GM12801 (cell line): Measurements from ENCODE around the gene MYOM1.

Experiments used
- TF ChIP-seq, protein P1 (sequence below): IDR thresholded peaks from one replicate; pipeline ENCODE4 v1.5.1; 2011; ENCODE audit warnings: control low read depth; ENCODE audit not compliant: insufficient read length; ENCODE audit errors: extremely low read depth

Gene MYOM1

DNA sequence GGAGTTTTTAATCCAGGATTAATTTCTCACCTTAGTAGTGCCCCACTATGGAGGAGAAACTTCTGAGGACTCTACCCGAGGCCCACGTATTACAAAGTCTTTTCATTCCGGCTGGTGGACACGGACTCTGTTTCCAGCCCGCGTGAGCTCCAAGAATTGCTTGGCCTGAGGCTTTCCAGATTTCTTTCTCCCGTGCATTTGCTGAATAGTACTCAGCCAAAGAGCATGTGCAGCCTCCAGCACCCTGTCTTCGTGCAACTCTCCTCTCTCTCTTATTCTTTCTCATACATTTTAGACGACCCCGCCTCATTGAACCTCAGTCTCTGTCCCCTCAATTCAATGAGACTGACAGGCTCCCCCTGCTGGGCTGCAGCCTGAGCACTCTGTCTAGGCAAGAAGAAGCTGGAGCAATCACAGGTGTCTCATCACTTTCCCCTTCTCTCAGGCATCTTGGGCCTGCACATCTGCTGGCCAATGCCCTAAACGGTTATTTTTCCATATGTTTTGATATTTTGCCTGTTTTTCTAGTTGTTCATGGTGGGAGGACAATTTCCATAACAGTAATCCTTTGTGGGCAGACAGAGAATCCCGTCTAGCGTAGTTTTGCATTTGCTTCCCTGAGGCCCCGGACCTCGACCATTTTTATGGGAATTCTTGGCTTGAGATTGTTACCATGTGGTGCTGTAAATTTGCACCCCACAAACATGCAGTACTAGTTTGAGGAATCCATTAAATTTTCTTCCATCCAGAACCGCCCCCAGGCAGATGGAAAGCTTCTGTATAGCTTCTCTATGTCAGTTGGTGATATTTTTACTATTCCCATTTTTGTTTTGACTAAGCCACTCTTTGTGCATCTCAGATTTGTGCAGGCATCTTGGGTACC, 156.7 kb downstream of the MYOM1 start:
- TF ChIP-seq, protein P1, sequence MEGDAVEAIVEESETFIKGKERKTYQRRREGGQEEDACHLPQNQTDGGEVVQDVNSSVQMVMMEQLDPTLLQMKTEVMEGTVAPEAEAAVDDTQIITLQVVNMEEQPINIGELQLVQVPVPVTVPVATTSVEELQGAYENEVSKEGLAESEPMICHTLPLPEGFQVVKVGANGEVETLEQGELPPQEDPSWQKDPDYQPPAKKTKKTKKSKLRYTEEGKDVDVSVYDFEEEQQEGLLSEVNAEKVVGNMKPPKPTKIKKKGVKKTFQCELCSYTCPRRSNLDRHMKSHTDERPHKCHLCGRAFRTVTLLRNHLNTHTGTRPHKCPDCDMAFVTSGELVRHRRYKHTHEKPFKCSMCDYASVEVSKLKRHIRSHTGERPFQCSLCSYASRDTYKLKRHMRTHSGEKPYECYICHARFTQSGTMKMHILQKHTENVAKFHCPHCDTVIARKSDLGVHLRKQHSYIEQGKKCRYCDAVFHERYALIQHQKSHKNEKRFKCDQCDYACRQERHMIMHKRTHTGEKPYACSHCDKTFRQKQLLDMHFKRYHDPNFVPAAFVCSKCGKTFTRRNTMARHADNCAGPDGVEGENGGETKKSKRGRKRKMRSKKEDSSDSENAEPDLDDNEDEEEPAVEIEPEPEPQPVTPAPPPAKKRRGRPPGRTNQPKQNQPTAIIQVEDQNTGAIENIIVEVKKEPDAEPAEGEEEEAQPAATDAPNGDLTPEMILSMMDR = no peak

DNA sequence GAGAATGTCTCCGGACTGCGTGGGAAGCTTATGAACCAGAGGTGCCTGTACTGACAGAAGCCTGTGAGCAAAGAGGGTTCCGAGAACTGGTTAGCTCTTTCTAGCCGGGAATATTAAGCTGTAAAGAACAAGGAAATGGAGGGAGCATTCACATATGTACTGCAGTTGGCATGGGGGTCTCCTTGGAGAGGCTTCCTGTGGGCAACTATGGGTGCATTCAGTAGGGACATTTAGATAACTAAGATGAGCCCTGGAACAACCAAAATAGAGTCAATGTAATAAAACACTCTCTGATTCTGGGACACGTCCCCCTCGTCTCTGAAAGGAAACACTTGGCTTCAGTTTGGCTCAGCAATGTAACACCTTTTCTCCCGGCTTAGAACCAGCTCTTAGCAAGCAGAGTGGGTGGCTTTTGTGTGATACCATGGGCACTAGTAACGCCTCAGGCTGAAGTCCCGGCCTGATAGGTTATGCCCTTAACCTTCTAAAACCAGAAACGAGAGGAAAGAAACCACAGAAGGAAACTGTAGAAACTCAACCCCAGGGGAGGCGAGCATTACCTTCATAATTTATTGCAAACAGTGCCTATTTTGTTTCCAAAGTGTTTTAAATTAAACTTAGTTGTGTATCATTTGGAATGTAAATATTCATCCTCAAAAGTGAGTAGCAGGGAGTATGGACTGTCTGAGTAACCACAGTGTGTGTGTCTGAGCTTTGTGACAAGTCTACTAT, 158.0 kb downstream of the MYOM1 start:
- TF ChIP-seq, protein P1 = no peak

DNA sequence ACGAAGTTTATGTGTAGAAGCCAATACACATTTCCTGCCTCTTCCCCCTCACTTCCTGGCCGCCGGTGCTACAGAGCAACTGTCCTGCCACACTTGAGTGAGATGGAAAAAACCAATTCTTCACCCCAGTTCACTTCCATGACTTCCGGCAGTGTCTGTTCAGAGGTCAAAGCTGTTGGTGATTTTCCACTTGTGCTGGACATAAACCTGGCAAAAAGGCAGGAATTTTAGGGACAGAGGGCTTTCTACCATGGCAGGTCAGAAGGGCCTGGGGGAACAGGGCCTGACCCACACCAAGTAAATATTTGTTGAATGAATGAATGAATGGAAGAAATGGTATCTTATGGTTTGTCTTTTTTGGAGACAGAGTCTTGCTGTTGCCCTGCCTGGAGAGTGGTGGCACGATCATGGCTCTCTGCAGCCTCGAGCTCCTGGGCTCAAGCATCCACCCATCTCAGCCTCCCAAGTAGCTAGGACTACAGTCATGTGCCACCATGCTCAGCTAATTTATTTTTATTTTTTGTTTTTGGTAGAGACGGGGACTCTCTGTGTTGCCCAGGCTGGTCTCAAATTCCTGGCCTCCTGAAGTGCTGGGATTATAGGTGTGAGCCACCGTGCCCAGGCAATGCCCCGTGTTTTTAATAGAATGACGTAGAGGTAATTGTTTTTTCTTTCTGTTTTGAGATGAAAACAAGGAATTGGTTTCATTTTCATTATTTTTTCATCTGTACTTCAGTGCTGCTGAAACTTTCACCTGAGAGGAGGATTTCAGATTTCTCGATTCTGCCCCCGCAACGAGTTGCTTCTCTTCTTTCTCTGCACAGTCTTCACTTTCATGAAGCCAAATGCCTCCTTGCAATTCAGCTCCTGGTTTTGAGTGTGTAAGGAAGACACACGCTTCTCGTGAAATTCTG, 158.8 kb downstream of the MYOM1 start:
- TF ChIP-seq, protein P1 = no peak

DNA sequence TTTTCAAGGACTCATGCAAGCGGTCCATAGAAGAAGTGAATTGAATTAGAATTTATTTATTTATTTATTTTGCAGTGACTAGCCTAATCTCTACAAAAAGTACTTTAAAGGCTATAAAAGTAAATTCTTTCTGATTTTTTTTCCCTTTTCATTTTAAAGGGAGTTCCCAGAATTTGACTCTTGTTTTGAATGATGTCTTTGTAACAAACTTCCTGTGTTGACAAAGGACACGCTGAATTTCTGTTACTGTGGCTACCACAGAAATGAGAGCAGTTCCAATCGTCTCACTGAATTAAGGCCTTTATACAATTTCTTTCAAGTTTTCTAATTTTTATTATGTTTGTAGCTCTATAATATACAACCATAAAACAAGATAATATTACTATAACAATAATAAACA, 160.5 kb downstream of the MYOM1 start:
- TF ChIP-seq, protein P1 = no peak

DNA sequence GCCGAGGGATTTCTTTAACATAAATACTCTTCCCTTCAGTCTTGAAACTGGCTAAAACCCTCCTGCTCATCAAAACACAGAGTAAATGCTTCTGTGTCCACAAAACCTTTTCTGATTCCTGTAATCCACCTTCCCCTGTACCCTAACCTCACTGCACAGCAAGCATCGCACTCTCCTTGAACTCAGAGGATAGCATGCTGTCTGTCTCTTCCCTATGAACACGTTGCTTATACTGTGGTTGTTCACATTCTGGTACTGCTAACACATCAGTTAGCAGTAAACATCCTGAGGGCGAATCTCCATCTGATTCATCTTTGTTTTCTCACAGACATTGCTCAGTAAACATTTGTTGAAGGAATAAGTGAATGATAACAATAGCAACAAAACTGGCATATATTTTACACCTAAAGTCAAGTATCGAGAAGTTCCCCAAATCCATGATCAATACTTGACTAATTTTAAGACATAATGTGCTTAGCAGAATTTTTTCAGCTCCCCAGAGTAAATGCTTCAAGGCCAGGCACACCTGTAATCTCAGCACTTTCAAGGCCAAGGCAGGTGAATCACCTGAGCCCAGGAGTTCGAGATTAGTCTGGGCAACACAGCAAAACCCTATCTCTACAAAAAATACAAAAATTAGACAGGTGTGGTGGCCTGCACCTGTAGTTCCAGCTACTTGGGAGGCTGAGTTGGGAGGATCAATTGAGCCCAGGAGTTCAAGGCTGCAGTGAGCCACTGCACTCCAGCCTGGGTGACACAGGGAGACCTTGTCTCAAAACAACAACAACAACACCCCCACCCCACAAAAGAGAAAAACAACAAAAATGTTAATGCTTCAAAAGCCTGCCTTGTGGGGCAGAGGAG, 161.2 kb downstream of the MYOM1 start:
- TF ChIP-seq, protein P1 = no peak

DNA sequence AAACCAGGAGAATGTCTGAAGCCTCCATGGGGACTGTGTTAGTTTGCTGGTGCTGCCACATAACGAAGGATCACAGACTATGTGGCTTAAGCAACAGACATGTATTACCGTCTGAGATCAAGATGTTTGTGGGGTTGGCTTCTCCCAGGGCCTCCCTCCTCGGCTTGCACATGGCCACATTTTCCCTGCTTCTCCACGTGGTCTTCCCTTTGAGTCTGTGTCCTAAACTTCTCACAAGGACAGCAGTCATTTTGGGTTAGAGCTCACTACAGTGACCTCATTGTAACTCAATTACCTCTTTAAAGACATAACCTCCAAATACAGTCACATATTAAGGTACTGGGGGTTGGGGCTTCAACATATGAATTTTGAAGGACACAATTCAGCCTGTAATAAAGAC, 162.2 kb downstream of the MYOM1 start:
- TF ChIP-seq, protein P1 = no peak
